ENCODE data around the gene MAPK10. TPM values are rescaled to one million over a fixed set of nuclear protein-coding genes. Genes with fewer than 3 reads are reported as not detected.

The MAPK10 gene
- total RNA-seq, 1 experiment from 2014 or later = 4.7 TPM

GRCh38 chr4:85952972-85953650 is 406.7 kb downstream of the MAPK10 start:
- H3K4ac ChIP-seq (ENCODE audit: low read depth, low read length) = no peak overlapping the region
- H3K4me1 Mint-ChIP-seq = peaks cover 24 to 39% of the 10 kb centered on the region in 2 experiments
- H3K9ac ChIP-seq (ENCODE audit: extremely low read depth, insufficient read length, low read length) = no peak overlapping the region
- no peak overlapping the region for H2BK120ac ChIP-seq (ENCODE audit: low read depth, low read length, poor library complexity, severe bottlenecking)
- H4K91ac ChIP-seq (ENCODE audit: insufficient read length, low read depth, low read length) = no peak overlapping the region
- H3K23ac ChIP-seq (ENCODE audit: insufficient read length, low read depth, low read length) = no peak overlapping the region
- no peaks in the 10 kb centered on the region for H3K79me2 ChIP-seq (ENCODE audit: insufficient read depth, low read length)
- no peak overlapping the region for H3K56ac ChIP-seq (ENCODE audit: insufficient read length, low read depth, low read length)
- no peak overlapping the region for H4K5ac ChIP-seq (ENCODE audit: insufficient read length, low read depth, low read length)
- WGBS (ENCODE audit: extremely low coverage, insufficient read length, low lambda C conversion rate) = no CpG with 5 or more reads among the region's 3 CpGs
- H4K8ac ChIP-seq (replicated peaks; ENCODE audit: insufficient read length, low read depth, low read length) = no peak overlapping the region
- no peak overlapping the region for H2BK12ac ChIP-seq (ENCODE audit: insufficient read length, low read depth, low read length)
- H3K4me1 ChIP-seq (ENCODE audit: insufficient read depth, low read length) = no peaks in the 10 kb centered on the region
- no peaks in the 10 kb centered on the region for H3K27me3 Mint-ChIP-seq (ENCODE audit: low read depth)
- DNase-seq = no peak
- no peak overlapping the region for H2BK15ac ChIP-seq (ENCODE audit: low read depth, low read length)
- no peaks in the 10 kb centered on the region for H4K20me1 ChIP-seq (ENCODE audit: control insufficient read depth, insufficient read depth, insufficient read length)
- no peaks in the 10 kb centered on the region for H3K9me3 ChIP-seq (ENCODE audit: control insufficient read depth, low read depth, low read length)
- H3K27ac ChIP-seq (ENCODE audit: insufficient read length, low read depth, low read length) = no peak overlapping the region
- no peaks in the 10 kb centered on the region for H3K79me1 ChIP-seq (ENCODE audit: insufficient read depth, low read depth, low read length, poor library complexity, severe bottlenecking)
- H2BK5ac ChIP-seq (ENCODE audit: insufficient read length, low read length) = no peak overlapping the region
- no peak for TF ChIP-seq CTCF (conservative IDR thresholded peaks at IDR 0.05)
- no peak overlapping the region for H3K4me2 ChIP-seq (ENCODE audit: insufficient read depth, insufficient read length, low read length)
- no peak overlapping the region for H2BK20ac ChIP-seq (ENCODE audit: low read depth, low read length, poor library complexity, severe bottlenecking)
- no peak overlapping the region for H3K14ac ChIP-seq (ENCODE audit: insufficient read depth, low read length)
- H3K27me3 ChIP-seq (ENCODE audit: insufficient read depth, low read length) = no peaks in the 10 kb centered on the region
- H3K9me3 Mint-ChIP-seq = no peaks in the 10 kb centered on the region
- H3K27ac Mint-ChIP-seq = peak overlapping the region; percentile 57 to 74 (median 62); a peak in 3 of 7 replicates
- no peak overlapping the region for H2AFZ ChIP-seq (ENCODE audit: low read length)
- no peaks in the 10 kb centered on the region for H3K23me2 ChIP-seq (ENCODE audit: insufficient read length, low read depth, low read length, poor library complexity, severe bottlenecking)
- no peak overlapping the region for H3K18ac ChIP-seq (ENCODE audit: insufficient read length, low read depth, low read length)
- H3K4me3 Mint-ChIP-seq = no peak overlapping the region
- H2AK5ac ChIP-seq (ENCODE audit: insufficient read length, low read length) = no peak overlapping the region
- no peak overlapping the region for H3T11ph ChIP-seq (ENCODE audit: low read length)
- no peaks in the 10 kb centered on the region for H3K36me3 Mint-ChIP-seq (ENCODE audit: insufficient read depth in 1 of 3, low read depth in 3 of 3)
